GM23338 (cell line): ENCODE data around the gene SUSD2. TPM values are rescaled to one million over a fixed set of nuclear protein-coding genes. Genes with fewer than 3 reads are reported as not detected.

ENCODE experiments used
- ATAC-seq: fragments of 200-7000 bp; cut with Tn5 transposase; 3 replicates; pipeline ENCODE4 v1.9.1; 2020
- DNase-seq: peaks from one replicate; pipeline ENCODE4 v3.0.0-alpha.2; 2015; ENCODE audit warnings: low spot score
- H2AFZ ChIP-seq: fragments of 200-600 bp; sonication (generic); 2 replicates; pipeline ENCODE4 v1.8.0; 2016; ENCODE audit warnings: antibody characterized with exemption, mild to moderate bottlenecking, moderate library complexity
- H3F3A ChIP-seq: fragments of 200-600 bp; sonication (generic); replicated peaks from 2 replicates; pipeline ENCODE4 v1.8.0; 2017; ENCODE audit warnings: antibody characterized with exemption, mixed run types, low read depth
- H3K27ac ChIP-seq: fragments of 200-600 bp; sonication (generic); 2 replicates; pipeline ENCODE4 v1.6.1; 2016; ENCODE audit warnings: low read depth
- H3K27me3 ChIP-seq: fragments of 200-600 bp; sonication (generic); 2 replicates; pipeline ENCODE4 v1.8.0; 2016; ENCODE audit warnings: mild to moderate bottlenecking, mixed run types, moderate library complexity; ENCODE audit not compliant: insufficient read depth
- H3K36me3 ChIP-seq: fragments of 200-600 bp; sonication (generic); 2 replicates; pipeline ENCODE4 v1.8.0; 2016; ENCODE audit warnings: mild to moderate bottlenecking; ENCODE audit not compliant: insufficient read depth
- H3K4me1 ChIP-seq: fragments of 200-600 bp; sonication (generic); 2 replicates; pipeline ENCODE4 v1.8.0; 2016; ENCODE audit warnings: mild to moderate bottlenecking, moderate library complexity; ENCODE audit not compliant: insufficient read depth
- H3K4me2 ChIP-seq: fragments of 200-600 bp; sonication (generic); 2 replicates; pipeline ENCODE4 v1.7.1; 2017; ENCODE audit warnings: mixed run types
- H3K4me3 ChIP-seq: fragments of 200-600 bp; sonication (generic); 2 replicates; pipeline ENCODE4 v1.6.1; 2016; ENCODE audit warnings: mixed run types
- H3K79me2 ChIP-seq: fragments of 200-600 bp; sonication (generic); replicated peaks from 2 replicates; pipeline ENCODE4 v1.8.0; 2017; ENCODE audit warnings: mild to moderate bottlenecking; ENCODE audit not compliant: insufficient read depth
- H3K9me2 ChIP-seq: fragments of 200-600 bp; sonication (generic); 2 replicates; pipeline ENCODE4 v1.8.0; 2017; ENCODE audit not compliant: insufficient read depth
- H4K20me1 ChIP-seq: fragments of 200-600 bp; sonication (generic); replicated peaks from 2 replicates; pipeline ENCODE4 v1.8.0; 2017; ENCODE audit warnings: mild to moderate bottlenecking; ENCODE audit not compliant: insufficient read depth
- H3K27ac Mint-ChIP-seq: 2 replicates; pipeline ENCODE4 v1.8.0; 2020; ENCODE audit warnings: inconsistent platforms, mild to moderate bottlenecking, moderate library complexity, mixed read lengths
- H3K27me3 Mint-ChIP-seq: 3 replicates; pipeline ENCODE4 v1.8.0; 2022; ENCODE audit warnings: low read depth, mild to moderate bottlenecking, moderate library complexity, mixed read lengths, inconsistent platforms; ENCODE audit not compliant: insufficient read depth, poor library complexity
- H3K36me3 Mint-ChIP-seq: 3 replicates; pipeline ENCODE4 v1.8.0; 2021; ENCODE audit warnings: low read depth, mild to moderate bottlenecking, inconsistent platforms, moderate library complexity, mixed read lengths
- H3K4me1 Mint-ChIP-seq: 3 replicates; pipeline ENCODE4 v1.8.0; 2020; ENCODE audit warnings: mild to moderate bottlenecking, inconsistent platforms, mixed read lengths
- H3K4me3 Mint-ChIP-seq: 3 replicates; pipeline ENCODE4 v1.8.0; 2021; ENCODE audit warnings: moderate library complexity, mild to moderate bottlenecking, inconsistent platforms, mixed read lengths
- H3K9me3 Mint-ChIP-seq: 3 replicates; pipeline ENCODE4 v1.8.0; 2020; ENCODE audit warnings: moderate library complexity, mild to moderate bottlenecking, inconsistent platforms, mixed read lengths
- CREB1 ChIP-seq: fragments of 250-450 bp; sonication (Bioruptor Pico); IDR thresholded peaks from 2 replicates; pipeline ENCODE4 v1.5.0; 2020; ENCODE audit warnings: low read depth, mild to moderate bottlenecking, moderate library complexity
- EZH2phosphoT487 ChIP-seq: fragments of 200-600 bp; sonication (generic); IDR thresholded peaks from one replicate; pipeline ENCODE4 v1.8.1; 2018; ENCODE audit warnings: antibody characterized with exemption; ENCODE audit not compliant: unreplicated experiment
- JUNB ChIP-seq: IDR thresholded peaks from one replicate; pipeline ENCODE4 v1.6.1; 2016; ENCODE audit warnings: antibody characterized with exemption; ENCODE audit not compliant: unreplicated experiment
- NANOG ChIP-seq: IDR thresholded peaks from 2 replicates; pipeline ENCODE4 v1.6.1; 2016; ENCODE audit warnings: antibody characterized with exemption, borderline replicate concordance
- STAT1 ChIP-seq: IDR thresholded peaks from one replicate; pipeline ENCODE4 v1.6.1; 2016; ENCODE audit warnings: antibody characterized with exemption; ENCODE audit not compliant: unreplicated experiment
- ZNF114 ChIP-seq: fragments of 250-450 bp; sonication (Bioruptor Pico); IDR thresholded peaks from 2 replicates; pipeline ENCODE4 v1.5.0; 2020; ENCODE audit warnings: mild to moderate bottlenecking, moderate library complexity
- ZNF331 ChIP-seq: fragments of 250-450 bp; sonication (Bioruptor Pico); IDR thresholded peaks from 2 replicates; pipeline ENCODE4 v1.5.0; 2020; ENCODE audit warnings: low read depth, mild to moderate bottlenecking, moderate library complexity
- polyA plus RNA-seq: library from polyadenylated mRNA; unstranded; fragments of >200 nt; fragmentation: Nextera tagmentation; extraction: Ambion mirVana; gene quantifications from 2 replicates; pipeline ENCODE4 v1.2.1, GENCODE V29; 2016
- total RNA-seq: library from RNA; depleted of rRNA; stranded (reverse); fragments of >200 nt; shearing (Covaris generic); gene quantifications from 2 replicates; pipeline ENCODE4 v1.2.3, GENCODE V29; 2014
- TF ChIP-seq, protein P1 (sequence below), 2 experiments: fragments of 200-600 bp in 1 of 2; sonication (generic) in 1 of 2; conservative IDR thresholded peaks; 2 replicates each; pipeline versions ENCODE4 v1.5.1 to v1.6.1; 2016 to 2017; ENCODE audit warnings: antibody characterized with exemption in 2 of 2, low read depth in 2 of 2, mild to moderate bottlenecking in 2 of 2, moderate library complexity in 1 of 2
- TF ChIP-seq, protein P2 (sequence below): IDR thresholded peaks from one replicate; pipeline ENCODE4 v1.6.1; 2018; ENCODE audit warnings: antibody characterized with exemption; ENCODE audit not compliant: unreplicated experiment
- TF ChIP-seq, protein P3 (sequence below): IDR thresholded peaks from 2 replicates; pipeline ENCODE4 v1.6.1; 2016; ENCODE audit warnings: antibody characterized with exemption
- TF ChIP-seq, protein P4 (sequence below): fragments of 250-450 bp; sonication (Bioruptor Pico); IDR thresholded peaks from 2 replicates; pipeline ENCODE4 v1.5.0; 2020; ENCODE audit warnings: mild to moderate bottlenecking, moderate library complexity

Gene SUSD2
- total and polyA plus RNA-seq, 2 experiments from 2014 or later, result 0.74 to 2.1 TPM

DNA sequence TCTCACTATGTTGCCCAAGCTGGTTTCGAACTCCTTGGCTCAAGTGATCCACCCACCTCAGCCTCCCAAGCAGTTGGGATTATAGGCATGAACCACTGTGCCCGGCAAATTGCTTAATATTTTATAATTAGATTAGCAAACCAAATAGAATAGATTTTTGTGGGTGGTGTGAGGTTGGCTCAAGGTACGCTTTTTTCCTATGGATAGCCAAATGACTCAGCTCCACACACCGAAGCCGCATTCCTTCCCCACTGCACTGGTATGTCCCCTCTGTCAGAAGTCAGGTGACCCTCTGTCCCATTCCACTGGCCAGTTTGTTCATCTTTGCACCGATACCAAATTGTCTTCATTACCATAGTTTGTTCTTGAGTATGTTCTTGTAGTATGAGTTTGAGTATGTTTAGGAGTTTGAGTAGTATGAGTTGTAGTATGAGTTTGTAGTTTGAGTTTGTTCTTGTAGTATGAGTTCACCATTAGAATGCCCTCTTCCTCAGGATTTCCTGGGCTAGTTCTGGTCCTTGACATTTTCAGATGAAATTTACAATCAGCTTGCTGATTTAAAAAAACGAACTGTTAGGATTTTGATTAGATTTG is 19.4 kb downstream of the SUSD2 start:
- Histone ChIP-seq H3K27ac (no peak overlapping the region), H2AFZ (no peak overlapping the region), H3K4me2 (no peak overlapping the region), H3F3A (no peaks in the 10 kb centered on the region), H3K4me1 (no peaks in the 10 kb centered on the region), H3K79me2 (no peaks in the 10 kb centered on the region), H3K27me3 (no peaks in the 10 kb centered on the region), H3K36me3 (no peaks in the 10 kb centered on the region; the same call in 1 of the 2 replicates), H3K9me2 (no peaks in the 10 kb centered on the region), H4K20me1 (no peaks in the 10 kb centered on the region), H3K4me3 (no peak overlapping the region)
- DNase-seq (no peak), ATAC-seq (no peak)
- peaks cover 20% of the 10 kb centered on the region for H3K9me3 Mint-ChIP-seq
- H3K27me3 Mint-ChIP-seq, result peaks cover 2% of the 10 kb centered on the region
- no peak overlapping the region for H3K27ac Mint-ChIP-seq
- peaks cover 14% of the 10 kb centered on the region for H3K36me3 Mint-ChIP-seq
- no peak for TF ChIP-seq NANOG
- TF ChIP-seq EZH2phosphoT487, result no peak
- TF ChIP-seq, protein P1, sequence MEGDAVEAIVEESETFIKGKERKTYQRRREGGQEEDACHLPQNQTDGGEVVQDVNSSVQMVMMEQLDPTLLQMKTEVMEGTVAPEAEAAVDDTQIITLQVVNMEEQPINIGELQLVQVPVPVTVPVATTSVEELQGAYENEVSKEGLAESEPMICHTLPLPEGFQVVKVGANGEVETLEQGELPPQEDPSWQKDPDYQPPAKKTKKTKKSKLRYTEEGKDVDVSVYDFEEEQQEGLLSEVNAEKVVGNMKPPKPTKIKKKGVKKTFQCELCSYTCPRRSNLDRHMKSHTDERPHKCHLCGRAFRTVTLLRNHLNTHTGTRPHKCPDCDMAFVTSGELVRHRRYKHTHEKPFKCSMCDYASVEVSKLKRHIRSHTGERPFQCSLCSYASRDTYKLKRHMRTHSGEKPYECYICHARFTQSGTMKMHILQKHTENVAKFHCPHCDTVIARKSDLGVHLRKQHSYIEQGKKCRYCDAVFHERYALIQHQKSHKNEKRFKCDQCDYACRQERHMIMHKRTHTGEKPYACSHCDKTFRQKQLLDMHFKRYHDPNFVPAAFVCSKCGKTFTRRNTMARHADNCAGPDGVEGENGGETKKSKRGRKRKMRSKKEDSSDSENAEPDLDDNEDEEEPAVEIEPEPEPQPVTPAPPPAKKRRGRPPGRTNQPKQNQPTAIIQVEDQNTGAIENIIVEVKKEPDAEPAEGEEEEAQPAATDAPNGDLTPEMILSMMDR (conservative IDR thresholded peaks at IDR 0.05; ENCODE audit: low read depth in 2 of 2), result no peak
- TF ChIP-seq, protein P2, sequence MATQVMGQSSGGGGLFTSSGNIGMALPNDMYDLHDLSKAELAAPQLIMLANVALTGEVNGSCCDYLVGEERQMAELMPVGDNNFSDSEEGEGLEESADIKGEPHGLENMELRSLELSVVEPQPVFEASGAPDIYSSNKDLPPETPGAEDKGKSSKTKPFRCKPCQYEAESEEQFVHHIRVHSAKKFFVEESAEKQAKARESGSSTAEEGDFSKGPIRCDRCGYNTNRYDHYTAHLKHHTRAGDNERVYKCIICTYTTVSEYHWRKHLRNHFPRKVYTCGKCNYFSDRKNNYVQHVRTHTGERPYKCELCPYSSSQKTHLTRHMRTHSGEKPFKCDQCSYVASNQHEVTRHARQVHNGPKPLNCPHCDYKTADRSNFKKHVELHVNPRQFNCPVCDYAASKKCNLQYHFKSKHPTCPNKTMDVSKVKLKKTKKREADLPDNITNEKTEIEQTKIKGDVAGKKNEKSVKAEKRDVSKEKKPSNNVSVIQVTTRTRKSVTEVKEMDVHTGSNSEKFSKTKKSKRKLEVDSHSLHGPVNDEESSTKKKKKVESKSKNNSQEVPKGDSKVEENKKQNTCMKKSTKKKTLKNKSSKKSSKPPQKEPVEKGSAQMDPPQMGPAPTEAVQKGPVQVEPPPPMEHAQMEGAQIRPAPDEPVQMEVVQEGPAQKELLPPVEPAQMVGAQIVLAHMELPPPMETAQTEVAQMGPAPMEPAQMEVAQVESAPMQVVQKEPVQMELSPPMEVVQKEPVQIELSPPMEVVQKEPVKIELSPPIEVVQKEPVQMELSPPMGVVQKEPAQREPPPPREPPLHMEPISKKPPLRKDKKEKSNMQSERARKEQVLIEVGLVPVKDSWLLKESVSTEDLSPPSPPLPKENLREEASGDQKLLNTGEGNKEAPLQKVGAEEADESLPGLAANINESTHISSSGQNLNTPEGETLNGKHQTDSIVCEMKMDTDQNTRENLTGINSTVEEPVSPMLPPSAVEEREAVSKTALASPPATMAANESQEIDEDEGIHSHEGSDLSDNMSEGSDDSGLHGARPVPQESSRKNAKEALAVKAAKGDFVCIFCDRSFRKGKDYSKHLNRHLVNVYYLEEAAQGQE, result no peak
- no peak for TF ChIP-seq JUNB
- TF ChIP-seq, protein P3, sequence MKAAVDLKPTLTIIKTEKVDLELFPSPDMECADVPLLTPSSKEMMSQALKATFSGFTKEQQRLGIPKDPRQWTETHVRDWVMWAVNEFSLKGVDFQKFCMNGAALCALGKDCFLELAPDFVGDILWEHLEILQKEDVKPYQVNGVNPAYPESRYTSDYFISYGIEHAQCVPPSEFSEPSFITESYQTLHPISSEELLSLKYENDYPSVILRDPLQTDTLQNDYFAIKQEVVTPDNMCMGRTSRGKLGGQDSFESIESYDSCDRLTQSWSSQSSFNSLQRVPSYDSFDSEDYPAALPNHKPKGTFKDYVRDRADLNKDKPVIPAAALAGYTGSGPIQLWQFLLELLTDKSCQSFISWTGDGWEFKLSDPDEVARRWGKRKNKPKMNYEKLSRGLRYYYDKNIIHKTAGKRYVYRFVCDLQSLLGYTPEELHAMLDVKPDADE, result no peak
- TF ChIP-seq ZNF114, result no peak
- TF ChIP-seq, protein P4, sequence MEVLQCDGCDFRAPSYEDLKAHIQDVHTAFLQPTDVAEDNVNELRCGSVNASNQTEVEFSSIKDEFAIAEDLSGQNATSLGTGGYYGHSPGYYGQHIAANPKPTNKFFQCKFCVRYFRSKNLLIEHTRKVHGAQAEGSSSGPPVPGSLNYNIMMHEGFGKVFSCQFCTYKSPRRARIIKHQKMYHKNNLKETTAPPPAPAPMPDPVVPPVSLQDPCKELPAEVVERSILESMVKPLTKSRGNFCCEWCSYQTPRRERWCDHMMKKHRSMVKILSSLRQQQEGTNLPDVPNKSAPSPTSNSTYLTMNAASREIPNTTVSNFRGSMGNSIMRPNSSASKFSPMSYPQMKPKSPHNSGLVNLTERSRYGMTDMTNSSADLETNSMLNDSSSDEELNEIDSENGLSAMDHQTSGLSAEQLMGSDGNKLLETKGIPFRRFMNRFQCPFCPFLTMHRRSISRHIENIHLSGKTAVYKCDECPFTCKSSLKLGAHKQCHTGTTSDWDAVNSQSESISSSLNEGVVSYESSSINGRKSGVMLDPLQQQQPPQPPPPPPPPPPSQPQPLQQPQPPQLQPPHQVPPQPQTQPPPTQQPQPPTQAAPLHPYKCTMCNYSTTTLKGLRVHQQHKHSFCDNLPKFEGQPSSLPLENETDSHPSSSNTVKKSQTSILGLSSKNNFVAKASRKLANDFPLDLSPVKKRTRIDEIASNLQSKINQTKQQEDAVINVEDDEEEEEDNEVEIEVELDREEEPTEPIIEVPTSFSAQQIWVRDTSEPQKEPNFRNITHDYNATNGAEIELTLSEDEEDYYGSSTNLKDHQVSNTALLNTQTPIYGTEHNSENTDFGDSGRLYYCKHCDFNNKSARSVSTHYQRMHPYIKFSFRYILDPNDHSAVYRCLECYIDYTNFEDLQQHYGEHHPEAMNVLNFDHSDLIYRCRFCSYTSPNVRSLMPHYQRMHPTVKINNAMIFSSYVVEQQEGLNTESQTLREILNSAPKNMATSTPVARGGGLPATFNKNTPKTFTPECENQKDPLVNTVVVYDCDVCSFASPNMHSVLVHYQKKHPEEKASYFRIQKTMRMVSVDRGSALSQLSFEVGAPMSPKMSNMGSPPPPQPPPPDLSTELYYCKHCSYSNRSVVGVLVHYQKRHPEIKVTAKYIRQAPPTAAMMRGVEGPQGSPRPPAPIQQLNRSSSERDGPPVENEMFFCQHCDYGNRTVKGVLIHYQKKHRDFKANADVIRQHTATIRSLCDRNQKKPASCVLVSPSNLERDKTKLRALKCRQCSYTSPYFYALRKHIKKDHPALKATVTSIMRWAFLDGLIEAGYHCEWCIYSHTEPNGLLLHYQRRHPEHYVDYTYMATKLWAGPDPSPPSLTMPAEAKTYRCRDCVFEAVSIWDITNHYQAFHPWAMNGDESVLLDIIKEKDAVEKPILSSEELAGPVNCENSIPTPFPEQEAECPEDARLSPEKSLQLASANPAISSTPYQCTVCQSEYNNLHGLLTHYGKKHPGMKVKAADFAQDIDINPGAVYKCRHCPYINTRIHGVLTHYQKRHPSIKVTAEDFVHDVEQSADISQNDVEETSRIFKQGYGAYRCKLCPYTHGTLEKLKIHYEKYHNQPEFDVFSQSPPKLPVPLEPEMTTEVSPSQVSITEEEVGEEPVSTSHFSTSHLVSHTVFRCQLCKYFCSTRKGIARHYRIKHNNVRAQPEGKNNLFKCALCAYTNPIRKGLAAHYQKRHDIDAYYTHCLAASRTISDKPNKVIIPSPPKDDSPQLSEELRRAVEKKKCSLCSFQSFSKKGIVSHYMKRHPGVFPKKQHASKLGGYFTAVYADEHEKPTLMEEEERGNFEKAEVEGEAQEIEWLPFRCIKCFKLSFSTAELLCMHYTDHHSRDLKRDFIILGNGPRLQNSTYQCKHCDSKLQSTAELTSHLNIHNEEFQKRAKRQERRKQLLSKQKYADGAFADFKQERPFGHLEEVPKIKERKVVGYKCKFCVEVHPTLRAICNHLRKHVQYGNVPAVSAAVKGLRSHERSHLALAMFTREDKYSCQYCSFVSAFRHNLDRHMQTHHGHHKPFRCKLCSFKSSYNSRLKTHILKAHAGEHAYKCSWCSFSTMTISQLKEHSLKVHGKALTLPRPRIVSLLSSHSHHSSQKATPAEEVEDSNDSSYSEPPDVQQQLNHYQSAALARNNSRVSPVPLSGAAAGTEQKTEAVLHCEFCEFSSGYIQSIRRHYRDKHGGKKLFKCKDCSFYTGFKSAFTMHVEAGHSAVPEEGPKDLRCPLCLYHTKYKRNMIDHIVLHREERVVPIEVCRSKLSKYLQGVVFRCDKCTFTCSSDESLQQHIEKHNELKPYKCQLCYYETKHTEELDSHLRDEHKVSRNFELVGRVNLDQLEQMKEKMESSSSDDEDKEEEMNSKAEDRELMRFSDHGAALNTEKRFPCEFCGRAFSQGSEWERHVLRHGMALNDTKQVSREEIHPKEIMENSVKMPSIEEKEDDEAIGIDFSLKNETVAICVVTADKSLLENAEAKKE (CRISPR knock-in tag), result no peak
- no peak for TF ChIP-seq ZNF331 (CRISPR knock-in tag)
- TF ChIP-seq CREB1 (CRISPR knock-in tag), result no peak
- no peak for TF ChIP-seq STAT1
- H3K4me3 Mint-ChIP-seq, result no peak overlapping the region
- H3K4me1 Mint-ChIP-seq, result peaks cover 9% of the 10 kb centered on the region; the same call in 2 of the 3 replicates
